Measurements from ENCODE around the gene HTT. TPM values are rescaled to one million over a fixed set of nuclear protein-coding genes. Genes with fewer than 3 reads are reported as not detected.

HTT gene
- polyA plus RNA-seq, 1 donor (not counting 4 experiments of a cell fraction or from before 2014, with no cell fraction given): 16.2 TPM

- no peaks in the 10 kb centered on the region for H3K79me2 ChIP-seq (ENCODE audit: control insufficient read depth, insufficient read depth, low read length)
- no peak overlapping the region for H3K4me2 ChIP-seq (ENCODE audit: control insufficient read depth, extremely low read depth, insufficient read depth, low read depth, low read length)
- H3K36me3 ChIP-seq (ENCODE audit: control insufficient read depth in 2 of 2, extremely low read depth in 1 of 2, insufficient read depth in 2 of 2, low read length in 2 of 2): no peaks in the 10 kb centered on the region
- no peak for DNase-seq (ENCODE audit: low read depth, low spot score)
- dilution Hi-C loops (cut with MboI; ENCODE audit: extremely low pct_ligation_motif_present, low sequenced_read_pairs): no loop called here
- no peak overlapping the region for H3K27ac ChIP-seq (ENCODE audit: control insufficient read depth, insufficient read depth, low read length)
- FAIRE-seq: no peak
- H3K9me3 ChIP-seq (ENCODE audit: control insufficient read depth, low read depth, low read length): no peaks in the 10 kb centered on the region
- no peaks in the 10 kb centered on the region for H4K20me1 ChIP-seq (ENCODE audit: control insufficient read depth, extremely low read depth, insufficient read depth, low read length)
- H3K9me1 ChIP-seq (ENCODE audit: control insufficient read depth, extremely low read depth, insufficient read depth, low read length): no peaks in the 10 kb centered on the region
- peaks cover 15% of the 10 kb centered on the region for H3K4me1 ChIP-seq (ENCODE audit: control insufficient read depth, extremely low read depth, insufficient read depth, low read length)
- no peak overlapping the region for H2AFZ ChIP-seq (ENCODE audit: control insufficient read depth, low read length)
- H3K27me3 ChIP-seq (ENCODE audit: control insufficient read depth, extremely low read depth, insufficient read depth, low read length): peaks cover 39% of the 10 kb centered on the region
- H3K4me3 ChIP-seq (ENCODE audit: control insufficient read depth in 2 of 3, extremely low read depth in 1 of 3, insufficient read depth in 2 of 3, low read depth in 1 of 3, low read length in 3 of 3): no peak overlapping the region
- TF ChIP-seq EZH2 (IDR thresholded peaks at IDR 0.05; ENCODE audit: low read length): no peak
- no peak for TF ChIP-seq CTCF (optimal IDR thresholded peaks at IDR 0.05 in 1 of 3, IDR thresholded peaks at IDR 0.05 in 1 of 3, conservative IDR thresholded peaks at IDR 0.05 in 1 of 3; ENCODE audit: extremely low read depth in 1 of 3, insufficient read depth in 2 of 3, low read length in 3 of 3)
- no peak overlapping the region for H3K9ac ChIP-seq (ENCODE audit: control insufficient read depth, extremely low read depth, insufficient read depth, low read length)
Measured at GRCh38 chr4:3287972-3288570, 213.6 kb downstream of the HTT start.

GRCh38 chr4:3288571-3289094 is 214.2 kb downstream of the HTT start:
- H3K9ac ChIP-seq (ENCODE audit: control insufficient read depth, extremely low read depth, insufficient read depth, low read length): no peak overlapping the region
- no peaks in the 10 kb centered on the region for H3K79me2 ChIP-seq (ENCODE audit: control insufficient read depth, insufficient read depth, low read length)
- H3K4me3 ChIP-seq (ENCODE audit: control insufficient read depth in 2 of 3, extremely low read depth in 1 of 3, insufficient read depth in 2 of 3, low read depth in 1 of 3, low read length in 3 of 3): no peak overlapping the region
- DNase-seq (ENCODE audit: low read depth, low spot score): no peak
- dilution Hi-C loops (cut with MboI; ENCODE audit: extremely low pct_ligation_motif_present, low sequenced_read_pairs): no loop called here
- no peaks in the 10 kb centered on the region for H4K20me1 ChIP-seq (ENCODE audit: control insufficient read depth, extremely low read depth, insufficient read depth, low read length)
- no peak for TF ChIP-seq CTCF (optimal IDR thresholded peaks at IDR 0.05 in 1 of 3, IDR thresholded peaks at IDR 0.05 in 1 of 3, conservative IDR thresholded peaks at IDR 0.05 in 1 of 3; ENCODE audit: extremely low read depth in 1 of 3, insufficient read depth in 2 of 3, low read length in 3 of 3)
- TF ChIP-seq EZH2 (IDR thresholded peaks at IDR 0.05; ENCODE audit: low read length): no peak
- H3K27me3 ChIP-seq (ENCODE audit: control insufficient read depth, extremely low read depth, insufficient read depth, low read length): peaks cover 39% of the 10 kb centered on the region
- no peak overlapping the region for H3K27ac ChIP-seq (ENCODE audit: control insufficient read depth, insufficient read depth, low read length)
- H3K4me1 ChIP-seq (ENCODE audit: control insufficient read depth, extremely low read depth, insufficient read depth, low read length): peaks cover 15% of the 10 kb centered on the region
- no peak for FAIRE-seq
- H3K9me3 ChIP-seq (ENCODE audit: control insufficient read depth, low read depth, low read length): no peaks in the 10 kb centered on the region
- no peaks in the 10 kb centered on the region for H3K9me1 ChIP-seq (ENCODE audit: control insufficient read depth, extremely low read depth, insufficient read depth, low read length)
- H3K36me3 ChIP-seq (ENCODE audit: control insufficient read depth in 2 of 2, extremely low read depth in 1 of 2, insufficient read depth in 2 of 2, low read length in 2 of 2): no peaks in the 10 kb centered on the region
- H3K4me2 ChIP-seq (ENCODE audit: control insufficient read depth, extremely low read depth, insufficient read depth, low read depth, low read length): no peak overlapping the region
- no peak overlapping the region for H2AFZ ChIP-seq (ENCODE audit: control insufficient read depth, low read length)
